HG02763 (cell line): ENCODE results near the gene IRX6.

Source experiments
- ATAC-seq: cut with Tn5 transposase; IDR thresholded peaks from one replicate; pipeline ENCODE4 v1.9.1; 2021; ENCODE audit warnings: mild to moderate bottlenecking, moderate library complexity; ENCODE audit not compliant: unreplicated experiment

Gene IRX6

DNA sequence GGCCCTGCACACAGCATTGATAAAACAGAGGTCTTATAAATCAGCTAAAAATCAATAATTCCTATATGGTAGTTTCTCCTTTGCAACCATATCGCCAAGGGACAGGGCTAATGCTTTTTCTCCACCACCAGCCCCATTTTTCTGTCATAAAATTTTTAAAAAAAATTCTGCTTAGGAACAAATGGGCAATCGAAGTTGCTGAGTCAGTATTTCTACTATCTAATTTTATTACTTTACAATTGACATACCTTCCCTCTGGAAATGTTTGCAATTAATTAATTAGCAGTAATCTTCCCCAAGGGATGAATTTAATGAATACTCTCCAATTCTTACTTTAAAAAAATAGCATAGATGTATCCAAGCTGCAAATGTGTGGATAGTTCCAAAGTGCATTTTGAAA lies 1.7 kb upstream of the IRX6 start:
- ATAC-seq, result no peak

DNA sequence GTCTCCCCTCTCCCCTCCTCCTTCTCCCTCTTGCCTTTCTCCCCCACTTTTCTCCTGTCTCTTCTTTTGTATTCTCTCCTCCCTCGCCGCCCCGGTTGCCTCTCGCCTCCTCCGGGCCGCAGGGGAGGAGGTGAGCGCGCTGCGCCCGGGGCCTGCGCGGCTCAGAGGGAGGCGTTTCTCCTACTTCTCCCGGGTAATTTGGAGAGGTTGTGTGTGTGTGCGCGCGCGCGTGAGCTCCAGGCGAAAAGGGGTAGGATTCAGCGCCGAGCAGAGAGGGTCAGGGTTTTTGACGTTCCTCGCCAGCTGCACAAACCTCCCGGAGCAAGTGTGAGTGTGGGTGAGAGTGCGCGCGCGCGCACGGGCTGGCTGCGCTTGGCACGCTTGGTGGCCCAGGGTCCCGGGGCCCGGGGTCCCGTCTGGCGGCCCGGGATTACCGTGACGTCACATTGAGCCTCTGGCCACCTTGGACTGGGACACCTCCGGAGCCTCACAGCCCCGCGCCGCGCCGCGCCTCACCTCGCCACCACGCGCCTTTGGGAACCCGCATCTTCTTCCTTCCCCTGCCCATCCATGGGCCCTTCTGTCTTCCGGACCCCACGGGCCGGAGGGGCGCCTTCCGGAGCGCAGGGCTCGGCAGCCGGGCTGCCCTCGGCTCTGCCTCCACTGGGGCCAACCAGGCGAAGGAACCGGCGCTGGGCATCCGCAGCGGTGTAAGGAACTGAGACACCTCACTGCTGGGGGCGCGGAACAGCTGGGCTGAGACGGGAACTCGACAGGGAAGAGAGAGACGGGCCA lies 479 bp downstream of the IRX6 start:
- ATAC-seq, result no peak

DNA sequence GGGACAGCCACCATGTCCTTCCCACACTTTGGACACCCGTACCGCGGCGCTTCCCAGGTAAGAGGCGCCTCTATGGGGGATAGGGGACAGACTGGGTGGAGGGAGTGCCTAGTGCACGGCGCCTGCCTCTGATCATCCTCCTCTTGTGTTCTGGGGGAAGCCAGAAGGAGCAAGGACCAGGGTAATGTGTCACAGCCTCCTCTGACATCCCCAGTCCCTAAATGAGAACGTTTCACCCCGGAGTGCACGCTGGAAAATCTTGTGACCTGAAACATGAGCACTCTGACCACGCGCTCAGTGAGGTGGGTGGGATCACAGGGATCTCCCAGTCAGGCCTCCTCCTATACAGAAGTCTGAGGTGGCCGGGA lies 1.1 kb downstream of the IRX6 start:
- no peak for ATAC-seq

DNA sequence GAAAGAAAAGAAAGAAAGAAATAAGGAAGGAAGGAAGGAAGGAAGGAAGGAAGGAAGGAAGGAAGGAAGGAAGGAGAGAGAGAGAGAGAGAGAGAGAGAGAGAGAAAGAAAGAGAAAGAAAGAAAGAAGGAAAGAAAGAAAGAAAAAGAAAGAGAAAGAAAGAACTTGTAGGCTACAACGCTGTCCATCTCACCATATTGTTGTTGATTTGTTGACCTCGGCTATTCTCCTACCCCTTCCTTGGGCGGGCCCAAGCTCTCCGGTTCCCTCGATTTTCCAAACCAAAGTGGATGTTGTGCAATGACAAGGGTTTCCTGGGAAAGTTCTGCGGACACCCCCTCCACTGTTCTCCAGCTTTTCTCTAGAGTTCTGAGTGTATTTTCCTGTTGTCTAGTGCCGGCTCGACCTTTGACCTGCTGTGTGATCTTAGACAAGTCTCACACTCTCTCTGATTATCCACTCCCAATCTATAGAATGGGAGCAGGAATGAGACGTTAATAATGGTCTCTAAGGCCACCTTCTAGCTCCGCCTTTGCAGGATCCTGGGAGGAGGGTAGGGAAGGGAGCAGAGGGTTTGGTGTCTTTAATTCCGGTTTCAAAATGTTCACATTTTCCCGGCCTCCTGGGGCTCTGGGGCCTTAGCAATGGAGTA lies 1.6 kb downstream of the IRX6 start:
- no peak for ATAC-seq

DNA sequence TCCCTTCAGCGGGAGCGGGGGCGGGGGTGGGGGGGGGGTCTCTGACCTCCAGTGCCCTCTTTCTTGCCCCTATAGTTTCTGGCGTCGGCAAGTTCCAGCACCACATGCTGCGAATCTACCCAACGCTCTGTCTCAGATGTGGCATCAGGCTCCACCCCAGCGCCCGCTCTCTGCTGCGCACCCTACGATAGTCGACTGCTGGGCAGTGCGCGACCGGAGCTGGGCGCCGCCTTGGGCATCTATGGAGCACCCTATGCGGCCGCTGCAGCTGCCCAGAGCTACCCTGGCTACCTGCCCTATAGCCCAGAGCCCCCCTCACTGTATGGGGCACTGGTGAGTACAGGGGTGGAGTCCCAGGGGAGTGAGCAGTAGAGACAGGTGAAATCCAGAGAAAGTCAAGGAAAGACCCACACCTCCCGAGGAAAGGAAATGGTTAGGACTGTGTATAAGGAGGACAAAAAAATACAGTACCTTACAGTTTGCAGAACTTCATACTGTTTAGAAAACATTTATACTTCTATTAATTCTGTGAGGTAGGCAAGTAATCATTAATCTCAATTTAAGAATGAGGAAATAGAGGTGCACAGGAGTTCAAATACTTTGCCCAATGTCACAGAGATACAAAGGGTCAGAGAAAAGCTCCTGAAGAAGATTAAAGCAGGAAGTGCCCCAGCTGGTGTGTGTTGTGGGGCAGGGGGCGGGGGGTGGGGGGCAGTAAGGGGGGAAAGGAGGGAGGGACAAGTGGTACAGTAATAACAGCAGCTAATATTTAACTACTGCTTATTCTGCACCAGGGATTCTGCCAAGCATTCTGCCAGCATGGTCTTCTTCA lies 2.5 kb downstream of the IRX6 start:
- no peak for ATAC-seq

DNA sequence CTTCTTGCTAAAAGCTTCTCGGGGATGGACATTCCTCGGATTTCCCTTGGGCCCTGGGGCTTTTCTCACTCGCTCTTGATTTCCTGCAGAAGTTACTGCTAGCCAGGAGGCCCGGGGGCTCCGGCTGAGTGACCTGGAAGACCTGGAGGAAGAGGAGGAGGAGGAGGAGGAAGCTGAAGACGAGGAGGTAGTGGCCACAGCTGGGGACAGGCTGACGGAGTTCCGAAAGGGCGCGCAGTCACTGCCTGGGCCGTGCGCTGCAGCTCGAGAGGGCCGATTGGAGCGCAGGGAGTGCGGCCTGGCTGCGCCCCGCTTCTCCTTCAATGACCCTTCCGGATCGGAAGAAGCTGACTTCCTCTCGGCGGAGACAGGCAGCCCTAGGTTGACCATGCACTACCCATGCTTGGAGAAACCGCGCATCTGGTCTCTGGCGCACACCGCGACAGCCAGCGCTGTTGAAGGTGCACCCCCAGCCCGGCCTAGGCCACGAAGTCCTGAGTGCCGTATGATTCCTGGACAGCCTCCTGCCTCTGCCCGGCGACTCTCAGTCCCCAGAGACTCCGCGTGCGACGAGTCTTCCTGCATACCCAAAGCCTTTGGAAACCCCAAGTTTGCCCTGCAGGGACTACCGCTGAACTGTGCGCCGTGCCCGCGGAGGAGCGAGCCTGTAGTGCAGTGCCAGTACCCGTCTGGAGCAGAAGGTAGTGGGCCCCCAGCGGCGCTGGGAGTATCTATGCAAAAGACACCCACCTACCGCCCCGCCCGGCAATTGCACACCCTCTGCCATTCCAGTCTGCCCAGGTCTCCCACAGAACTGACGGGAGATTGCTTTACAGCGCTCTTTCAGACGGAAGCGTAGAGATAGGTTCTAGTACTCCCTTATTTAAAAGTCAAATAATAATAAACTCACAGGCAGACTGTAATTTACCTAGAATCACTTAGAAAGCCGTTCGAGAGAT lies 4.9 kb downstream of the IRX6 start:
- no peak for ATAC-seq

DNA sequence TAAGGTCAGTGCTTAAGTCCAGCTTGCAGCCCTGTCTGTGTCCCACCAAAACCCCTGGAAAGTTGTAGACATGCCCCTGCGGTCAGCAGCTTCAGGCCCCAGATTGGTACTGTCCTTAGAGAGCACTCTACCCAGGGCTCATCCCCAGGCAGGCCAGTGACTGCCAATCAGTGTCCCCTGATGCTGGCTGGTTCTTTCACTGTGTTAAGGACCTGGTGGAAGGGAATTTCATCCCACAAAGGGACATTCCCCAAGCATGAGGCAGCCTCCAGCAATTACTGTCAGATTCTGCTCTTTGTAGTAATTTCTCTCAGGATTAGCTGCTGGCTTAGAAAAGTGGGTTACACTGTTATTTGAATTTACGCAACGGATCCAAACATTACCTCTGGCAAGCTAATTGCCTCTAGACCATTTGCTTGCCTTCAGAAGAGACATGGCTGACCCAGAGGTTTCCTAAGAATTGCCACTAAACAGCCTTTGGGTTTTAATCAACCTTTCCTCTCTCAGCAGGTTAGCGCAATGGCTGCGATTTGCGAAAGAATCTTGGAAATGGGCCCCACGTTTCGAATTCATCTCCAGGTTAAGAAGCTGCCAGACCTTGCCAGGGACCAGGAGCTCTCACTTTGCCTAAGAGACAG lies 5.9 kb downstream of the IRX6 start:
- no peak for ATAC-seq

DNA sequence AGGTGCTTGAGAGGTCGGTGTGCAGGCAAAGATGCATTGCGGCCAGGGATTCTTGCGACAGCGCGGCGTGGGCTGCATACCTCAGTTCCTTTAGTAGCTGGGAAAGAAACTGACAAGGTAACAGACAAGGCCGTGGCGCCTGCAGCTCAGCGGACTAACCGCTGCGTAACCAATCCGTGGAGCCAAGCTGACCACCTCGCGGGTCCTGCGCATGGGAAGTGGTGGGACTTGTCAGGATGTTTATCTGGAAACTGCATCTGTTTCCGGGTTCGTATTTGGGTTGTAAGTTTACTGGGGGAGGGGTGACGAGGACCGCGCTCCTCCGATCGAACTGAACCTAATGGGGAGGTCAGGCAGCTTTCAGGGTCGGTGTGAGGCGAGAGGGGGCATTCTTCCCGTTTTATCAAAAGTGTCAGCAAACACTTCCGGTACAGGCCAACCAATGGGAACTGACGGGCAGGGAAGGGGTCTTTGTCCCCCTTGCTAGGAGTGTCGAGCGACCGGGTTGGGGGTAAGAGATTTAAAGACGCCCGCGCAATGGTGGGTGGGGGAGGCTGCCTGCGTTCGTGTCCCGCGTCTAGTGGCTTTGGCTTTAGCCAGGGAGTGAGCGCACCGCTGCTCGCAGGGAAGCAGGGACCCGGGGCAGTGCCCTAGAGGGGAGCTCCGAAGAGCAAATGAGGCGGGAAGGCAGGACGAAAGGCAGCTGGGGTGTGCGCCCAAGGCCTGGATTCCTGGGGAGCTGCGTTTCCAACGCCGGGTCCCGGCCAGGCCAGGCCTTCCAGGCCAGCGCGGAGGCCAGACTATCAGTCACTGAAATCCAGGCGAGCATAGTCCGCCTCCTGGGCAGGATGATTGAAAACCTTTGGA lies 7.0 kb downstream of the IRX6 start:
- ATAC-seq, result no peak

DNA sequence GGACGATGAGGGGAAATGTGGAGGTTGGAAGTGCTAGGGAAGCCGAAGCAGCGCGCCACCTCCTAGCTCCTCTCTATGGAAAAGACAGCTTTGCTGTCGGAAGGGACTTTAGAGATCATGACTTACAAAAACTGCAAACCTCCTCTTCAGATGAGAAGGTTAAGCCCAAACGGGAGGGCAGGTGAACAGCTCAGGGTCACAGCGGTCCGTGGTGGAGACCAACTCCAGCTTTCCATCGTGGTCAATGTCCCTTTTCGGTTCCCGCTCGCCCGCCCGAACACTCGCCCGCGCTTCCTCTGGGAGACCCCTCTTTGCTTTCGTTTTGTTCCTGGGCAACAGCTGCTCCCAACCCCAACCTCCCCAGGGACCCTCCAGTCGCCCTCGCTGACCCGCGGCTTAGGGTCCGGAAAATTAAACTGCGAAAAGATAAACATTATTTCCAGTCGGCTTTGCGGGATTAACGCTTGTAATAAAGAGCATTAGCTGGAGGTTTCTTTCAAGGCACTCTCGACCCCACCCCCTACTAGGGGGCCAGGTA lies 7.7 kb downstream of the IRX6 start:
- no peak for ATAC-seq

DNA sequence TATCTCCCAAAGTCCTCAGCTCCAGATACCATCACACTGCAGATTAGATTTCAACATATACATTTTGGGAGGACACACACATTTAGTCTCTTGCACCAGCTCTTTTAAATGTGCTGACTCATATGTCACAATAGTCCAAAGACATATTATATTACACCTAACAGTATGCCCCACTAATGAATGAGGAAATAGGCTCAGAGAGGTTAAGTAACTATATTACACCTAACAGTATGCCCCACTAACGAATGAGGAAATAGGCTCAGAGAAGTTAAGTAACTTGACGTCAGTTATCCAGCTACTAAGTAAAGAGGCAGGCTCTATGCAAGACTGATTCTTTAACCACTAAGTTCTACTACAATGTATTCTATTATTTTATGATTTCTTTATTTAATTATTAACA lies 9.7 kb downstream of the IRX6 start:
- ATAC-seq, result no peak

DNA sequence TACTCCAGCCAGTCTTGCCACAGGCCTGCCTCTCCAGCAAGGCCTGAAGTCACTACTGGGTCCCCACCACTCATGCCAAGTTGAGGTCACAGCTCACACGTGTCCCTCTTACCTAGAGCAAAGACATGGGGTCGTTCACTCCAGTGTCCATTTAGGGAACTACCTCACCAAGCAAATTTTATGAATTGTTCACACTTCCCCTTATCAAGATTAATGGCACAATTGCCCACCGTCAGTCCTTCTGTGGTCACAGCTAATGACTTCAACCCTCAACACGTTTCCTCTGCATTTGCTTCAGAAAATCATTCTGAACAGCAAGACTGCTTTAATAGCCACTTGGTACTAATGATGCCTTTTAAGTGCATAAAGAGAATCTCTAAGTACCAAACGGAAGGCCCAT lies 14.6 kb downstream of the IRX6 start:
- no peak for ATAC-seq

DNA sequence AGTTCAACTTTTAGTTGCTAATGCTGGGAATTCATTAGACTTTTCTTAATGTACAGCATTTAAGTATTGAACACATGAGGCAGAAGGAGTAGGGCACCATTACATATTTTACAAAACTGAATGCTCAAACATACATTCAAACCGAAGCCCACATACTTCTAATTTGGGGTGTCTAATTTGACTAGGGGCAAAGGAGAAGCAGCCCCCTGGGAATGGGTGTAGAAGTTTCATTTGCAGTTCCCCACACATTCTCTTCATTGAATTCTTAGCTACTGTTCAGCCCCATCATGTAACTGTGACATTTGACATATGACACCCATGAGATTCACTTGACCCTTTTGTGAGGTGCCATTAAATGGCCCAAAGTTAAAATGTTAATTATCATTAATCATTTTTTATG lies 16.4 kb downstream of the IRX6 start:
- ATAC-seq, result no peak

DNA sequence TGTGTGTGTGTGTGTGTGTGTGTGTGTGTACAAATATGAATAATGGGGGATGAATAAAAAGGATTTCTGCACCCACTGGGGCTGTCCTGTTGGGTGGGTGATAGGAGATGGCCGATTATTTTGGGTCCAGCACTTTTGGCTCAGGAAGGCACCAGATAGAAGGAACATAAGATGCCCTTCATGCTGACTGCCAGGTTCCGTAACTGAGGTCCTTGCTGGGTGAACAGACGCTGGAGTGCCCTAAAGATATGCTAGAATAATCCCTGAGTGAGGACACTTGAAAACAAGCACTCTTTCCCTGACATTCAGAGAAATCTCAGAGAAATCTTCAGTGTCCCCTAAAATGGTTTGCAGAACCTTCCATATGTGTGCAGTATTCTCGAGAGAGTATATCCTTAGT lies 17.7 kb downstream of the IRX6 start:
- ATAC-seq, result no peak

DNA sequence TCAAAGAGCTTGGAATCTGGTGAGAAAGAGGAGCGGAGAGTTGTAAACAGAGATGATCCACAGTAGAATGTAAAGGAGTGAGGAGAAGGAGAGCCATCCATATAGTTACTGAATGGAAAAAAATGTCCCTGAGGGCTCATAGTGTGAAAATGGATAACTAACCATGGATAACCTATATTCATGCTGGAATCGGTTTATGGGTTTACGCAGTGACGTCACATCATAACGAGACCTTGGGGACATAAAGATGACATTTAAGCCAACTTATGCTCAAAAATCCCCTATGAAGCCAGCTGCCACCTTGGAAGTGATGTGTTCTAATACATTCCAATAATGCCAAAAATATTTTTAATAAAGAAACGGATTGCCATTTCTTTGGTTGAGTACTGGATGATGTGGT lies 22.5 kb downstream of the IRX6 start:
- no peak for ATAC-seq

DNA sequence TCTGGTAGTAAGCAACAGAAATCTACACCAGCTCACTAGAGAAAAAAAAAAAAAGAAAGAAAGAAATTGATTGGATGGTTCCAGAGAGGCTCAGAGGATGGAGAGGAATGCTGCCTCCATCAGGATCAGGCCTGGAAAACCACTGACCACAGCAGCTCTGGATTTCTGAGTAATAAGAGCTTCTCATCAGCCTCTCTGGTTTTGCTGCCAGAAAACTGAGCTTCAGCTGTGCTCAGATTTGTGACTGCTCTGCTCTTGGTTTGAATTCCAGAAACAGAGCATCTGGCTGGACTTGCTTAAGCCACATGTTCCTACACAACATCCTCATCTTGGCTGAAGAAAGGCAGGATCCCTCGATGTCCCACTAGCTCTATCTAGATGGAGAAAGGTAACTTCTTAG lies 25.9 kb downstream of the IRX6 start:
- ATAC-seq, result no peak

DNA sequence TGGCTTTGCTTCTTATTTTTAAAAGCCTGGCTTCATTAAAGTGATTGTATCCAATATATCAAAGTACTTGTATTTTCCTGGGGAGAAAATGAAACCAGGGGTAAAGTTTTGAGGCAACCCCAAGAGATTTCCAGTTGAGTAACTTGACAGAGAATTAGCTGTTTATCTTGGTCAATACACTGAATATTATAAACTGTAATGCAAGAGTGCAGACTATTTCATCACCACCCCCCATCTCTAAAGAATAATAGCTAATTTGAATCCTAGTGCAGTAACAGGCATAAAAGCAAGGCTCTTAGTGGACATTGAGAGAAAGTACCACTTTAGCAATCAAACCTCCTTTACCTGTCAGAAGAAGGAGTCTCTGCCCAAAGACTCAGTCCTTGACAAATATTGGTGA lies 27.0 kb downstream of the IRX6 start:
- ATAC-seq, result no peak

DNA sequence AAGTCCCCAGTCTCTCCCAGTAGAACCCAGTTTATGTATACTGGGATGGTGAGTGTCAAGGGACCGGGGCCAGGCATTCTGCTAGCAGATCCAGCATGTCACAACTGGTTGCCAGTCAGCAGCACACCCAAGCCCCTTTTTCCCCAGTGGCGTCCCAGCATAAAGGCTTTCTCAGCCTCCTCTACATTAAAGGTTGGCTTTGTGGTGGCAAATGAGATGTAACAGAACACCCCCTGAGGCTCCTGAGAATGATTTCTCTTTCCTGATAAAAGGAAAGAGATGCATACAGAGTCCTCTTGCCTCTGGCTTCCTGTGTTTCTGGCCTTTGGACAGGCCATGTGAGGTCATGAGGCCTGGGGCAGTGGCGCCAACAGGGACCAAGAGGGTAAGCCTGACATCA lies 27.9 kb downstream of the IRX6 start:
- ATAC-seq, result no peak

DNA sequence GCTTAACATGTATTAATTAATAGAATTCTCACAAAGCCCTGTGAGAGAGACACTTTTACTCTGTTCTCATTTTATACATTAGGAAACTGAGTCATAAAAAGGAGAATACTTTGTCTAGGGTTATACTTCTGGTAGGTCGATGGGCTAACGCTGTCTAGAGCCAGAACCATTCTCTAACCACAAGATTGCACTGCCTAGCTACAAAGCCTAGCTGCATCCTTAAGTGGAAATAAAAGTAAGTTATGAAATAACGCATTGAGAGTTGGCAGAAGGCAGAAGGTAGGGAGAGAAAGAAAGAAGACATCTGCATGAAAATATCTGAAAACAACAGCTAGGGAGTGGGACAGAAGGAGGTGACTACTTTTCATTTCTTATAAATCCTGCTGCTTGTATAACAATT lies 33.2 kb downstream of the IRX6 start:
- no peak for ATAC-seq

DNA sequence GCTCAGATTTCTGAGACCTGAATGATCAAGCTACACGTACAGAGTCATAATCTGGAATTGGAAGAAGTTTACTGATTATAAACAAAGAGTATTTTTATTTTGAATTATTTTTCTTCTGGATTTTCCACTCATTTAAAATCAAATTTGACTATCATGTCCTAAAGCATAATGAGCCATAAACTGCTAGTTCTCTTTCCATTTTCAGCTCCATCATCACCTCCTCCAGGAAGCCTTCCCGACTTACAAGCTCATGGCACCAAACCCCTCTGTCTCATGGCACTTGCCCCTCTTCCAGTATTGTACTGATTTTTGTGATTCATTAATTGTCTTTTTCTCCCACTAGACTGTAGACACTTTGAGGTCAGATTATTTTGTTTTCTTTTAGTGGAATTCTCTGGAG lies 35.9 kb downstream of the IRX6 start:
- ATAC-seq, result no peak
